Upper lobe of left lung (tissue), 4 donors: ENCODE results near the gene NAGLU.

Source experiments
- CTCF ChIP-seq, 6 experiments: fragments of 450-650 bp in 4 of 6; fragments of 200-600 bp in 2 of 6; sonication (generic) in 2 of 6; IDR thresholded peaks; one replicate each; pipeline ENCODE4 v1.5.1; 2016 to 2019; ENCODE audit warnings: antibody characterized with exemption in 6 of 6
- EP300 ChIP-seq, 4 donors: sonication (generic); formaldehyde crosslinking; IDR thresholded peaks; one replicate each; pipeline ENCODE4 v1.5.1; 2017; ENCODE audit warnings: antibody characterized with exemption in 4 of 4, control low read depth in 2 of 4

- TF ChIP-seq CTCF (IDR thresholded peaks at IDR 0.05) (no peak), EP300 (IDR thresholded peaks at IDR 0.05) (no peak)
These were observed 28.9 kb downstream of the NAGLU start for GRCh38 chr17:42564815-42565522.
